ENCODE data around the gene DCDC1.

Gene DCDC1

GRCh38 chr11:30935861-30936260 is 433.7 kb downstream of the DCDC1 start:
- TF ChIP-seq EP300 (IDR thresholded peaks at IDR 0.05; ENCODE audit: borderline replicate concordance), result no peak
- TF ChIP-seq ZBTB7A (IDR thresholded peaks at IDR 0.05; ENCODE audit: low read depth), result no peak
- TF ChIP-seq CEBPB (IDR thresholded peaks at IDR 0.05), result no peak
- no peak for TF ChIP-seq RAD21 (IDR thresholded peaks at IDR 0.05; ENCODE audit: low read depth)
- TF ChIP-seq FOXM1 (IDR thresholded peaks at IDR 0.05; ENCODE audit: borderline replicate concordance, low read depth), result no peak

GRCh38 chr11:30926130-30926529 is 443.4 kb downstream of the DCDC1 start:
- TF ChIP-seq MAX (IDR thresholded peaks at IDR 0.05) (no peak), EGR1 (IDR thresholded peaks at IDR 0.05) (no peak), TAF1 (IDR thresholded peaks at IDR 0.05; ENCODE audit: low read depth) (no peak), ZBTB7A (IDR thresholded peaks at IDR 0.05; ENCODE audit: low read depth) (no peak), TCF12 (IDR thresholded peaks at IDR 0.05; ENCODE audit: low read depth) (no peak), RAD21 (IDR thresholded peaks at IDR 0.05; ENCODE audit: low read depth) (no peak), YY1 (IDR thresholded peaks at IDR 0.05; ENCODE audit: low read depth) (no peak), EP300 (IDR thresholded peaks at IDR 0.05; ENCODE audit: borderline replicate concordance) (no peak), REST (IDR thresholded peaks at IDR 0.05; ENCODE audit: low read depth) (no peak), USF1 (IDR thresholded peaks at IDR 0.05) (no peak), CREB1 (IDR thresholded peaks at IDR 0.05; ENCODE audit: low read depth) (no peak), TEAD4 (IDR thresholded peaks at IDR 0.05) (no peak), CEBPB (IDR thresholded peaks at IDR 0.05) (no peak), NFIC (IDR thresholded peaks at IDR 0.05) (no peak), FOXM1 (IDR thresholded peaks at IDR 0.05; ENCODE audit: borderline replicate concordance, low read depth) (no peak)

GRCh38 chr11:30921811-30922210 is 447.7 kb downstream of the DCDC1 start:
- TF ChIP-seq CEBPB (IDR thresholded peaks at IDR 0.05), result no peak
- TF ChIP-seq CREB1 (IDR thresholded peaks at IDR 0.05; ENCODE audit: low read depth), result no peak
- TF ChIP-seq TEAD4 (IDR thresholded peaks at IDR 0.05), result no peak
- TF ChIP-seq TAF1 (IDR thresholded peaks at IDR 0.05; ENCODE audit: low read depth), result no peak
- TF ChIP-seq RAD21 (IDR thresholded peaks at IDR 0.05; ENCODE audit: low read depth), result no peak

- TF ChIP-seq ZBTB7A (IDR thresholded peaks at IDR 0.05; ENCODE audit: low read depth), result no peak
- no peak for TF ChIP-seq MAX (IDR thresholded peaks at IDR 0.05)
Observed at GRCh38 chr11:30919389-30920152, 450.0 kb downstream of the DCDC1 start.

- TF ChIP-seq NFIC (IDR thresholded peaks at IDR 0.05), result no peak
- TF ChIP-seq RAD21 (IDR thresholded peaks at IDR 0.05; ENCODE audit: low read depth), result peak; percentile 80
Observed at GRCh38 chr11:30917859-30918478, 451.6 kb downstream of the DCDC1 start.

- TF ChIP-seq FOXM1 (IDR thresholded peaks at IDR 0.05; ENCODE audit: borderline replicate concordance, low read depth) (no peak), RAD21 (IDR thresholded peaks at IDR 0.05; ENCODE audit: low read depth) (no peak), NFIC (IDR thresholded peaks at IDR 0.05) (no peak), EP300 (IDR thresholded peaks at IDR 0.05; ENCODE audit: borderline replicate concordance) (no peak), TCF12 (IDR thresholded peaks at IDR 0.05; ENCODE audit: low read depth) (no peak), TAF1 (IDR thresholded peaks at IDR 0.05; ENCODE audit: low read depth) (no peak), USF1 (IDR thresholded peaks at IDR 0.05) (no peak), EGR1 (IDR thresholded peaks at IDR 0.05) (no peak), TEAD4 (IDR thresholded peaks at IDR 0.05) (no peak), MAX (IDR thresholded peaks at IDR 0.05) (no peak), YY1 (IDR thresholded peaks at IDR 0.05; ENCODE audit: low read depth) (no peak), CEBPB (IDR thresholded peaks at IDR 0.05) (no peak), REST (IDR thresholded peaks at IDR 0.05; ENCODE audit: low read depth) (no peak), CREB1 (IDR thresholded peaks at IDR 0.05; ENCODE audit: low read depth) (no peak), ZBTB7A (IDR thresholded peaks at IDR 0.05; ENCODE audit: low read depth) (no peak)
Observed at GRCh38 chr11:30917266-30917665, 452.3 kb downstream of the DCDC1 start.

Data from Ishikawa (cell line).